Sciatic nerve (tissue), 2 donors: ENCODE data around the gene ASB15. TPM values are rescaled to one million over a fixed set of nuclear protein-coding genes. Genes with fewer than 3 reads are reported as not detected.

Experiments
- ATAC-seq: fragments of 200-7000 bp; cut with Tn5 transposase; one replicate; pipeline ENCODE4 v1.9.1; 2020; ENCODE audit warnings: mild to moderate bottlenecking, moderate library complexity
- DNase-seq: peaks from one replicate; pipeline ENCODE4 v3.0.0-alpha.2; 2020; ENCODE audit warnings: low spot score
- intact Hi-C: fragments of 100-400 bp; cut with DNase I; formaldehyde crosslinking; loops from one replicate; pipeline ENCODE4 v1.14.2; 2022
- total RNA-seq: library from RNA; stranded (reverse); fragmentation: NEBNext Ultra II Directional; extraction: Animal tissue kit (Norgen Biotek cat#: 25700); gene quantifications from one replicate; pipeline ENCODE4 v1.2.1, GENCODE V29; 2021
- donor health status: DM: no; HTN: no; CAD: no.
- donor health status: DM: no; HTN: no; CAD: no.

The ASB15 gene
- total RNA-seq, 1 donor from 2014 or later = not detected

GRCh38 chr7:123680580-123680979 lies 79.0 kb downstream of the ASB15 start:
- ATAC-seq (no peak), DNase-seq (no peak)
- intact Hi-C loops = no loop called here

DNA sequence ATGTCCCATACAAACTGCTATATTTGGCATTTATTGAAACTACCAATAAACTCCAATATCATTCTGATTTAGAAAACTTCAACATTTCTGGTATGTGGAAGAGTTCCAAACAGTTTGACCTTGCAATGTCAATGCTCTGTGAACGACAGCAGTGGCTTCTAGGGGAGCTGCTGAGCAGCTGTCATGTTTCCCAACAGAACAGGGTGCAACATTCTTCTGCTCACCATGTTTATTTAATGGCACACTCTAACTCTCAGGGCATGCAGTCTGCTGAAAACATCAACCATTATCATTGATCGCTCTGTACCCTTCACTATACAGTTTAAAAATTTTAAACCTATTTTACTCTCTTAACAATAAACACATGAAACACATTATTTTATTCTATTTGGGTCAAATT lies 79.9 kb downstream of the ASB15 start:
- intact Hi-C loops = no loop called here
- no peak for ATAC-seq

DNA sequence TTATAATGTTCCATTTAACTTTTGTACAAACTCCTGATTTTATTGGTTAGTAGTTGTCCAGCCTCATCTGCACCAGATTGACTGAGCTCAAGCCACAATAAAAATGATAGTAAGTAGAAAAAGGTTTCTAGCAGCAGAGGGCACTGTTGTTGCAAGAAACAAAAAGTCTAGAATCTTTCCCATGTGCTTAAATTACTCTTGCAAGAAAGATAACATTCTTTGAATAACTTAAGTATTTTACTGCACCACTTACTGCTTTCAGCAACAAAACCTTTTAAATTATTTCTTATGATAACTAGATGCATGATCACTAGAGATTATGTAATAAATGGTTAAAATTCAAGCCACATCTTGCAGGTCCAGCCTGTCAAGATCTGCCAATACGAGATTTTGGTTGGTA lies 81.1 kb downstream of the ASB15 start:
- intact Hi-C loops = no loop called here
- ATAC-seq (peak; percentile 53), DNase-seq (no peak)

More for the DNA sequence above, 79.9 kb downstream of the ASB15 start:
- no peak for DNase-seq

DNA sequence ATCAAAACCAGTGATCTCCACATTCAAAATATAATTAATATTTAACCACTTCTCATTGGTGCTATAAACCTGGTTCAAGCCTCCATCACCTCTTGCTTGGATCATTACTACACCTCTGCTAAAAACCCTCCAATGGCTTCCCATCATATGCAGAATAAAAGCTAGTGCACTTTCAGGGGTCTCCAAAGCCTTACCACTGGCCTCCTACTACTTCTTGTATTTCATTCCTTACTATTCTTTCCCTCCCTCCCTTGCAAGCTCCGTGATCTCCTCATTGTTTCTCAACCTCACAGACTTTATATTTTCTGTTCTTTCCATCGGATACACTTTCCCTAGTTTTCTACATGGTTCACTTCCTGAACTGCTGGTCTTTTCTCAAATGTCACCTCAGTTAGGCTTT lies 85.5 kb downstream of the ASB15 start:
- intact Hi-C loops = no loop called here
- DNase-seq (no peak), ATAC-seq (no peak)

- ATAC-seq = no peak
- intact Hi-C loops = no loop called here
Measured at GRCh38 chr7:123687727-123688126, 86.1 kb downstream of the ASB15 start.

More at GRCh38 chr7:123687727-123688126, 86.1 kb downstream of the ASB15 start:
- DNase-seq = no peak

Other genes starting within 250 kb of the ASB15 start
- 1.0 TPM for gene IQUB, start 67.2 kb upstream of the ASB15 start, total RNA-seq
- gene NDUFA5, start 44.0 kb upstream of the ASB15 start, total RNA-seq = 67.4 TPM
- gene LMOD2, start 54.0 kb downstream of the ASB15 start, total RNA-seq = not detected
- 51.3 TPM for gene WASL, start 147.2 kb downstream of the ASB15 start, total RNA-seq
- gene HYAL4, start 243.3 kb downstream of the ASB15 start, total RNA-seq = not detected